ENCODE results near the gene ZKSCAN5. TPM values are rescaled to one million over a fixed set of nuclear protein-coding genes. Genes with fewer than 3 reads are reported as not detected.
"Not testable (repeated sequence)": the region's sequence is repeated elsewhere in the genome, so short reads cannot be mapped to it uniquely, and the experiment has no call there.

ZKSCAN5 gene
- total RNA-seq, 1 experiment from 2014 or later = 10.2 TPM

DNA sequence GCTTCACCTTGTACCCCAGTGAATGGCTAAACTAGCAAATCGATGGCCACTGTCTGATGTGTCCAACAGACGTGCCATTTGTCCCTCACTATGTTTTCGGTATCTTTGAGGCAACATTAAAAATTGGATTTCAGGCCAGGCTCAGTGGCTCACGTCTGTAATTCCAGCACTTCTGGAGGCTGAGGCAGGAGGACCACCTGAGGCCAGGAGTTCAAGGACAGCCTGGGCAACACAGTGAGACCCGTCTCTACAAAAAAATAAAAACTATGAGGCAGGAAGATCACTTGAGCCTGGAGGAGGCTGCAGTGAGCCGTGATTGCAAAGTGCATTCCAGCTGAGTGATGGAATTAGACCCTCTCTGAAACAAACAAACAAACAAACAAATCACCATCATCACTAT lies 39.5 kb downstream of the ZKSCAN5 start:
- Histone ChIP-seq H3K4me3 (replicated peaks in 1 of 2; ENCODE audit: low read depth in 1 of 2, low read length in 2 of 2) (no peak overlapping the region), H3K9ac (ENCODE audit: low read length) (no peak overlapping the region), H4K20me1 (ENCODE audit: insufficient read depth) (no peaks in the 10 kb centered on the region), H3K79me2 (ENCODE audit: insufficient read depth, low read length) (no peaks in the 10 kb centered on the region), H2AFZ (ENCODE audit: low read depth, low read length, poor library complexity, severe bottlenecking) (no peak overlapping the region), H3K4me2 (ENCODE audit: low read length) (no peak overlapping the region), H3K27ac (ENCODE audit: low read depth, low read length) (no peak overlapping the region), H3K27me3 (ENCODE audit: insufficient read depth, low read length) (no peaks in the 10 kb centered on the region), H3K9me3 (ENCODE audit: control insufficient read depth in 1 of 2, insufficient read depth in 1 of 2, low read depth in 1 of 2, low read length in 2 of 2) (peaks cover 7 to 13% of the 10 kb centered on the region in 2 experiments; a peak in 2 of 4 replicates), H3K4me1 (ENCODE audit: control insufficient read depth in 1 of 2, insufficient read depth in 2 of 2, low read length in 2 of 2) (no peaks in the 10 kb centered on the region), H3K9me2 (ENCODE audit: insufficient read depth) (no peaks in the 10 kb centered on the region), H3K36me3 (ENCODE audit: control insufficient read depth in 1 of 2, insufficient read depth in 2 of 2, low read length in 2 of 2) (no peaks in the 10 kb centered on the region; a peak in 2 of 4 replicates)
- intact Hi-C loops (cut with micrococcal nuclease) = no loop called here
- RAD21 ChIA-PET (ENCODE audit: low non-redundant PET in 1 of 2, low total read pairs in 2 of 2, uncharacterized antibody in 2 of 2, unreplicated experiment in 2 of 2) = no interaction called here
- POLR2A ChIA-PET = interaction anchor here (0.7 kb wide), 1 partner anchor 15 kb away, joined by 4 read pairs; the partner anchor contains the start of gene ZNF655
- no peak for TF ChIP-seq EZH2 (IDR thresholded peaks at IDR 0.05)
- no peak for ATAC-seq
- no TSS peak for BruUV-seq (replicated peaks)
- CTCF ChIA-PET = no interaction called here
- no peak for DNase-seq (ENCODE audit: low read depth, low spot score)

DNA sequence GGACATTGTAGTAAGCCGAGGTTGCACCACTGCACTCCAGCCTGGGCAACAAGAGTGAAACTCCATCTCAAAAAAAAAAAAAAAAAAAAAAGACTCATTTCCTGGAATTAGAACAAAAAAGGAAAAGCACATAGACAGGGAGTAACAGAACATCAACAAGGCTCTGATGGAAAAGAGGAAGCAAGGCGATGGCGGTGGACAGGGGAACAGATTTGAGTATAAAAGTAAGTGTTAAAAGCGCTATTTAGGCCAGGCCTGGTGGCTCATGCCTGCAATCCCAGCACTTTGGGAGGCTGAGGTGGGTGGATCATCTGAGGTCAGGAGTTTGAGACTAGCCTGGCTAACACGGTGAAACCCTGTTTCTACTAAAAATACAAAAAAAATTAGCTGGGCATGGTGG lies 40.8 kb downstream of the ZKSCAN5 start:
- peaks cover 6 to 13% of the 10 kb centered on the region in 2 experiments; a peak in 2 of 4 replicates for H3K9me3 ChIP-seq (ENCODE audit: control insufficient read depth in 1 of 2, insufficient read depth in 1 of 2, low read depth in 1 of 2, low read length in 2 of 2)
- H3K4me3 ChIP-seq (replicated peaks in 1 of 2; ENCODE audit: low read depth in 1 of 2, low read length in 2 of 2); BruUV-seq (replicated peaks); H3K4me2 ChIP-seq (ENCODE audit: low read length); RAD21 ChIA-PET (ENCODE audit: low non-redundant PET in 1 of 2, low total read pairs in 2 of 2, uncharacterized antibody in 2 of 2, unreplicated experiment in 2 of 2); DNase-seq (ENCODE audit: low read depth, low spot score); H3K4me1 ChIP-seq (ENCODE audit: control insufficient read depth in 1 of 2, insufficient read depth in 2 of 2, low read length in 2 of 2); H3K9me2 ChIP-seq (ENCODE audit: insufficient read depth); H3K79me2 ChIP-seq (ENCODE audit: insufficient read depth, low read length); CTCF ChIA-PET; H3K27ac ChIP-seq (ENCODE audit: low read depth, low read length); intact Hi-C loops (cut with micrococcal nuclease); ATAC-seq; H3K27me3 ChIP-seq (ENCODE audit: insufficient read depth, low read length); H4K20me1 ChIP-seq (ENCODE audit: insufficient read depth); H3K36me3 ChIP-seq (ENCODE audit: control insufficient read depth in 1 of 2, insufficient read depth in 2 of 2, low read length in 2 of 2); H2AFZ ChIP-seq (ENCODE audit: low read depth, low read length, poor library complexity, severe bottlenecking); H3K9ac ChIP-seq (ENCODE audit: low read length): not testable (repeated sequence)
- POLR2A ChIA-PET = interaction anchor here (0.7 kb wide), 2 partner anchors 48 to 99 kb away, joined by 3 read pairs; no protein-coding TSS in a partner anchor

- intact Hi-C loops (cut with micrococcal nuclease); H3K9me2 ChIP-seq (ENCODE audit: insufficient read depth); H3K9me3 ChIP-seq (ENCODE audit: control insufficient read depth in 1 of 2, insufficient read depth in 1 of 2, low read depth in 1 of 2, low read length in 2 of 2); H3K27me3 ChIP-seq (ENCODE audit: insufficient read depth, low read length); POLR2A ChIA-PET; H2AFZ ChIP-seq (ENCODE audit: low read depth, low read length, poor library complexity, severe bottlenecking); H3K79me2 ChIP-seq (ENCODE audit: insufficient read depth, low read length); H4K20me1 ChIP-seq (ENCODE audit: insufficient read depth); ATAC-seq; H3K4me2 ChIP-seq (ENCODE audit: low read length); BruUV-seq (replicated peaks); H3K4me3 ChIP-seq (replicated peaks in 1 of 2; ENCODE audit: low read depth in 1 of 2, low read length in 2 of 2); RAD21 ChIA-PET (ENCODE audit: low non-redundant PET in 1 of 2, low total read pairs in 2 of 2, uncharacterized antibody in 2 of 2, unreplicated experiment in 2 of 2); DNase-seq (ENCODE audit: low read depth, low spot score); H3K9ac ChIP-seq (ENCODE audit: low read length); H3K27ac ChIP-seq (ENCODE audit: low read depth, low read length); H3K36me3 ChIP-seq (ENCODE audit: control insufficient read depth in 1 of 2, insufficient read depth in 2 of 2, low read length in 2 of 2); CTCF ChIA-PET: not testable (repeated sequence)
- peaks cover 3 to 17% of the 10 kb centered on the region in 2 experiments; a peak in 3 of 4 replicates for H3K4me1 ChIP-seq (ENCODE audit: control insufficient read depth in 1 of 2, insufficient read depth in 2 of 2, low read length in 2 of 2)
These were observed 45.1 kb downstream of the ZKSCAN5 start for GRCh38 chr7:99549545-99549944.

Data from HCT116 (cell line).